Measurements from ENCODE around the gene SPINT3.

GRCh38 chr20:45467172-45467571 lies 48.2 kb downstream of the SPINT3 start:
- TF ChIP-seq CTCF (IDR thresholded peaks at IDR 0.05 in 4 of 5, conservative IDR thresholded peaks at IDR 0.05 in 1 of 5) (no peak), POLR2A (IDR thresholded peaks at IDR 0.05) (no peak)

Data from gastrocnemius medialis (tissue), 4 donors.